ENCODE measurements around the gene WDR7. TPM values are rescaled to one million over a fixed set of nuclear protein-coding genes. Genes with fewer than 3 reads are reported as not detected.

WDR7 gene
- total and polyA plus RNA-seq, 9 of the 15 experiments (the other 6 are each of a cell fraction or from before 2014, with no cell fraction given) = 1.4 to 9.4 (median 5.3) TPM

DNA sequence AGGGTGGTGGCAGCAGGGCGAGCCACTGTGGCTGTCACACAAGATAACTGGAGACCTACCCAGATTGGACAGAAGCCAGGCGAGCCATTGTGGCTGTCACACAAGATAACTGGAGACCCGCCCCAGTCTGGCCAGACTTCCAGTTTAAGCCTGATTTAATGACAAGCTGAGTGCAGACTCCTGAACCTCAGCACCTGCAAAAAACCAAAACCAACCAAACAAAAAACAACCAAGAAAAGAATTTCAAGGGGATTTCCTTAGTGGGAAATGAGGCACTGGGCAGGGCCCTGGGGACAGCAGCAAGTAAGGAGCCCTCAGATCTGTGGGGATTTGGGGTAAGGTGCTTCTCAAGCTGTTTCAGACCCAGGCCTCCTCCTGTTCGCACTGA is 400.5 kb downstream of the WDR7 start (continued):
- TF ChIP-seq, protein P1, sequence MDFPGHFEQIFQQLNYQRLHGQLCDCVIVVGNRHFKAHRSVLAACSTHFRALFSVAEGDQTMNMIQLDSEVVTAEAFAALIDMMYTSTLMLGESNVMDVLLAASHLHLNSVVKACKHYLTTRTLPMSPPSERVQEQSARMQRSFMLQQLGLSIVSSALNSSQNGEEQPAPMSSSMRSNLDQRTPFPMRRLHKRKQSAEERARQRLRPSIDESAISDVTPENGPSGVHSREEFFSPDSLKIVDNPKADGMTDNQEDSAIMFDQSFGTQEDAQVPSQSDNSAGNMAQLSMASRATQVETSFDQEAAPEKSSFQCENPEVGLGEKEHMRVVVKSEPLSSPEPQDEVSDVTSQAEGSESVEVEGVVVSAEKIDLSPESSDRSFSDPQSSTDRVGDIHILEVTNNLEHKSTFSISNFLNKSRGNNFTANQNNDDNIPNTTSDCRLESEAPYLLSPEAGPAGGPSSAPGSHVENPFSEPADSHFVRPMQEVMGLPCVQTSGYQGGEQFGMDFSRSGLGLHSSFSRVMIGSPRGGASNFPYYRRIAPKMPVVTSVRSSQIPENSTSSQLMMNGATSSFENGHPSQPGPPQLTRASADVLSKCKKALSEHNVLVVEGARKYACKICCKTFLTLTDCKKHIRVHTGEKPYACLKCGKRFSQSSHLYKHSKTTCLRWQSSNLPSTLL (IDR thresholded peaks at IDR 0.05) = no peak
- TF ChIP-seq GATA2 (CRISPR knock-in tag; IDR thresholded peaks at IDR 0.05) (peak; percentile 68; the same call in 1 of the 2 replicates), TARDBP (IDR thresholded peaks at IDR 0.05) (no peak), GTF2A2 (tag; IDR thresholded peaks at IDR 0.05) (no peak), HMG20A (CRISPR knock-in tag; conservative IDR thresholded peaks at IDR 0.05) (no peak), NFYB (IDR thresholded peaks at IDR 0.05; ENCODE audit: extremely low read depth, insufficient read length) (no peak), ZNF764 (CRISPR knock-in tag; IDR thresholded peaks at IDR 0.05; ENCODE audit: low read depth) (no peak), ZBTB17 (CRISPR knock-in tag; IDR thresholded peaks at IDR 0.05) (no peak), NR1H2 (CRISPR knock-in tag; IDR thresholded peaks at IDR 0.05) (no peak), NFE2 (IDR thresholded peaks at IDR 0.05; ENCODE audit: low read depth) (no peak), TEAD1 (CRISPR knock-in tag; IDR thresholded peaks at IDR 0.05) (no peak), ZC3H4 (CRISPR knock-in tag; IDR thresholded peaks at IDR 0.05; ENCODE audit: borderline replicate concordance) (no peak), MYBL2 (IDR thresholded peaks at IDR 0.05; ENCODE audit: low read depth) (no peak), MYBL2 (CRISPR knock-in tag; IDR thresholded peaks at IDR 0.05; ENCODE audit: borderline replicate concordance) (no peak), PML (IDR thresholded peaks at IDR 0.05; ENCODE audit: low read length) (peak; percentile 70; the same call in 1 of the 2 replicates), GABPB2 (CRISPR knock-in tag; conservative IDR thresholded peaks at IDR 0.05) (no peak), SIX5 (IDR thresholded peaks at IDR 0.05; ENCODE audit: borderline replicate concordance in 1 of 2, insufficient read depth in 1 of 2, low read depth in 1 of 2, low read length in 2 of 2) (no peak)
- TF ChIP-seq, protein P2, sequence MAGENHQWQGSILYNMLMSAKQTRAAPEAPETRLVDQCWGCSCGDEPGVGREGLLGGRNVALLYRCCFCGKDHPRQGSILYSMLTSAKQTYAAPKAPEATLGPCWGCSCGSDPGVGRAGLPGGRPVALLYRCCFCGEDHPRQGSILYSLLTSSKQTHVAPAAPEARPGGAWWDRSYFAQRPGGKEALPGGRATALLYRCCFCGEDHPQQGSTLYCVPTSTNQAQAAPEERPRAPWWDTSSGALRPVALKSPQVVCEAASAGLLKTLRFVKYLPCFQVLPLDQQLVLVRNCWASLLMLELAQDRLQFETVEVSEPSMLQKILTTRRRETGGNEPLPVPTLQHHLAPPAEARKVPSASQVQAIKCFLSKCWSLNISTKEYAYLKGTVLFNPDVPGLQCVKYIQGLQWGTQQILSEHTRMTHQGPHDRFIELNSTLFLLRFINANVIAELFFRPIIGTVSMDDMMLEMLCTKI (IDR thresholded peaks at IDR 0.05; ENCODE audit: partially characterized antibody) = no peak
- TF ChIP-seq, protein P3, sequence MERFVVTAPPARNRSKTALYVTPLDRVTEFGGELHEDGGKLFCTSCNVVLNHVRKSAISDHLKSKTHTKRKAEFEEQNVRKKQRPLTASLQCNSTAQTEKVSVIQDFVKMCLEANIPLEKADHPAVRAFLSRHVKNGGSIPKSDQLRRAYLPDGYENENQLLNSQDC (CRISPR knock-in tag; IDR thresholded peaks at IDR 0.05) = no peak
- TF ChIP-seq, protein P4, sequence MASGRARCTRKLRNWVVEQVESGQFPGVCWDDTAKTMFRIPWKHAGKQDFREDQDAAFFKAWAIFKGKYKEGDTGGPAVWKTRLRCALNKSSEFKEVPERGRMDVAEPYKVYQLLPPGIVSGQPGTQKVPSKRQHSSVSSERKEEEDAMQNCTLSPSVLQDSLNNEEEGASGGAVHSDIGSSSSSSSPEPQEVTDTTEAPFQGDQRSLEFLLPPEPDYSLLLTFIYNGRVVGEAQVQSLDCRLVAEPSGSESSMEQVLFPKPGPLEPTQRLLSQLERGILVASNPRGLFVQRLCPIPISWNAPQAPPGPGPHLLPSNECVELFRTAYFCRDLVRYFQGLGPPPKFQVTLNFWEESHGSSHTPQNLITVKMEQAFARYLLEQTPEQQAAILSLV (tag; IDR thresholded peaks at IDR 0.05) = no peak
- TF ChIP-seq, protein P5, sequence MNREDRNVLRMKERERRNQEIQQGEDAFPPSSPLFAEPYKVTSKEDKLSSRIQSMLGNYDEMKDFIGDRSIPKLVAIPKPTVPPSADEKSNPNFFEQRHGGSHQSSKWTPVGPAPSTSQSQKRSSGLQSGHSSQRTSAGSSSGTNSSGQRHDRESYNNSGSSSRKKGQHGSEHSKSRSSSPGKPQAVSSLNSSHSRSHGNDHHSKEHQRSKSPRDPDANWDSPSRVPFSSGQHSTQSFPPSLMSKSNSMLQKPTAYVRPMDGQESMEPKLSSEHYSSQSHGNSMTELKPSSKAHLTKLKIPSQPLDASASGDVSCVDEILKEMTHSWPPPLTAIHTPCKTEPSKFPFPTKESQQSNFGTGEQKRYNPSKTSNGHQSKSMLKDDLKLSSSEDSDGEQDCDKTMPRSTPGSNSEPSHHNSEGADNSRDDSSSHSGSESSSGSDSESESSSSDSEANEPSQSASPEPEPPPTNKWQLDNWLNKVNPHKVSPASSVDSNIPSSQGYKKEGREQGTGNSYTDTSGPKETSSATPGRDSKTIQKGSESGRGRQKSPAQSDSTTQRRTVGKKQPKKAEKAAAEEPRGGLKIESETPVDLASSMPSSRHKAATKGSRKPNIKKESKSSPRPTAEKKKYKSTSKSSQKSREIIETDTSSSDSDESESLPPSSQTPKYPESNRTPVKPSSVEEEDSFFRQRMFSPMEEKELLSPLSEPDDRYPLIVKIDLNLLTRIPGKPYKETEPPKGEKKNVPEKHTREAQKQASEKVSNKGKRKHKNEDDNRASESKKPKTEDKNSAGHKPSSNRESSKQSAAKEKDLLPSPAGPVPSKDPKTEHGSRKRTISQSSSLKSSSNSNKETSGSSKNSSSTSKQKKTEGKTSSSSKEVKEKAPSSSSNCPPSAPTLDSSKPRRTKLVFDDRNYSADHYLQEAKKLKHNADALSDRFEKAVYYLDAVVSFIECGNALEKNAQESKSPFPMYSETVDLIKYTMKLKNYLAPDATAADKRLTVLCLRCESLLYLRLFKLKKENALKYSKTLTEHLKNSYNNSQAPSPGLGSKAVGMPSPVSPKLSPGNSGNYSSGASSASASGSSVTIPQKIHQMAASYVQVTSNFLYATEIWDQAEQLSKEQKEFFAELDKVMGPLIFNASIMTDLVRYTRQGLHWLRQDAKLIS (CRISPR knock-in tag; IDR thresholded peaks at IDR 0.05) = no peak

Data from K562 (cell line).